Stimulated activated CD4-positive, alpha-beta T cell treated with anti-CD3 and anti-CD28 coated beads, Interleukin-4, amount 100 ng/mL, for 1 hour (primary cell): ENCODE data around the gene FBXL7.

Experiments used
- DNase-seq: peaks from one replicate; pipeline ENCODE4 v3.0.0-alpha.2; 2020

FBXL7 gene

GRCh38 chr5:15547261-15547839 is 47.4 kb downstream of the FBXL7 start:
- DNase-seq, result no peak

- no peak for DNase-seq
Observed at GRCh38 chr5:15549961-15550360, 50.0 kb downstream of the FBXL7 start.

GRCh38 chr5:15550502-15551112 is 50.6 kb downstream of the FBXL7 start:
- DNase-seq, result no peak

- DNase-seq, result no peak
Observed at GRCh38 chr5:15551113-15551504, 51.1 kb downstream of the FBXL7 start.

- DNase-seq, result no peak
Observed at GRCh38 chr5:15554542-15554941, 54.6 kb downstream of the FBXL7 start.

GRCh38 chr5:15555176-15555575 is 55.2 kb downstream of the FBXL7 start:
- DNase-seq, result no peak

- no peak for DNase-seq
Observed at GRCh38 chr5:15558240-15558639, 58.3 kb downstream of the FBXL7 start.

- no peak for DNase-seq
Observed at GRCh38 chr5:15558681-15559080, 58.7 kb downstream of the FBXL7 start.

GRCh38 chr5:15560421-15560820 is 60.4 kb downstream of the FBXL7 start:
- DNase-seq, result no peak

GRCh38 chr5:15564523-15564922 is 64.5 kb downstream of the FBXL7 start:
- DNase-seq, result no peak

GRCh38 chr5:15564957-15565356 is 65.0 kb downstream of the FBXL7 start:
- no peak for DNase-seq

GRCh38 chr5:15566306-15566705 is 66.3 kb downstream of the FBXL7 start:
- DNase-seq, result no peak

- DNase-seq, result no peak
Observed at GRCh38 chr5:15566789-15567188, 66.8 kb downstream of the FBXL7 start.

- no peak for DNase-seq
Observed at GRCh38 chr5:15570491-15570890, 70.5 kb downstream of the FBXL7 start.

- DNase-seq, result no peak
Observed at GRCh38 chr5:15571081-15571480, 71.1 kb downstream of the FBXL7 start.

GRCh38 chr5:15571618-15572017 is 71.6 kb downstream of the FBXL7 start:
- no peak for DNase-seq

GRCh38 chr5:15573590-15573989 is 73.6 kb downstream of the FBXL7 start:
- no peak for DNase-seq

GRCh38 chr5:15574128-15574527 is 74.1 kb downstream of the FBXL7 start:
- DNase-seq, result no peak

GRCh38 chr5:15574806-15575325 is 74.9 kb downstream of the FBXL7 start:
- DNase-seq, result no peak

GRCh38 chr5:15575666-15576065 is 75.7 kb downstream of the FBXL7 start:
- no peak for DNase-seq

GRCh38 chr5:15577132-15577531 is 77.2 kb downstream of the FBXL7 start:
- no peak for DNase-seq

- no peak for DNase-seq
Observed at GRCh38 chr5:15577831-15578230, 77.9 kb downstream of the FBXL7 start.

GRCh38 chr5:15579193-15579990 is 79.4 kb downstream of the FBXL7 start:
- DNase-seq, result no peak

GRCh38 chr5:15584528-15584927 is 84.5 kb downstream of the FBXL7 start:
- no peak for DNase-seq
